WTC11 (cell line): ENCODE data around the gene SERPINB3. TPM values are rescaled to one million over a fixed set of nuclear protein-coding genes. Genes with fewer than 3 reads are reported as not detected.

Source experiments
- ATAC-seq: fragments of 200-7000 bp; cut with Tn5 transposase; 2 replicates; pipeline ENCODE4 v1.10.0; 2021; ENCODE audit warnings: mild to moderate bottlenecking, moderate library complexity
- CTCF ChIA-PET: fragments of 300-600 bp; sonication (Branson Sonifier 250); formaldehyde crosslinking; loops from one replicate; lab custom pipeline; 2021; ENCODE audit warnings: antibody characterized with exemption; lab: Charles Lee
- POLR2A ChIA-PET: fragments of 350-600 bp; sonication (Branson Sonifier 250); formaldehyde crosslinking; loops from one replicate; lab custom pipeline; 2021; ENCODE audit warnings: antibody characterized with exemption; lab: Charles Lee
- DNase-seq: peaks from one replicate; pipeline ENCODE4 v3.0.0; 2021; ENCODE audit warnings: low spot score
- H3K27ac Mint-ChIP-seq: 2 replicates; pipeline ENCODE4 v1.8.0; 2021; ENCODE audit warnings: mixed read lengths
- H3K27me3 Mint-ChIP-seq: 2 replicates; pipeline ENCODE4 v1.8.0; 2021; ENCODE audit warnings: low read depth, mild to moderate bottlenecking, moderate library complexity, mixed read lengths
- H3K36me3 Mint-ChIP-seq: 2 replicates; pipeline ENCODE4 v1.8.0; 2021; ENCODE audit warnings: mixed read lengths
- H3K4me1 Mint-ChIP-seq: 2 replicates; pipeline ENCODE4 v1.8.0; 2022; ENCODE audit warnings: mixed read lengths
- H3K4me3 Mint-ChIP-seq: 2 replicates; pipeline ENCODE4 v1.8.0; 2021; ENCODE audit warnings: mild to moderate bottlenecking, moderate library complexity, mixed read lengths
- H3K9me3 Mint-ChIP-seq: 2 replicates; pipeline ENCODE4 v1.8.0; 2021; ENCODE audit warnings: mixed read lengths
- ATF3 ChIP-seq: sonication (generic); formaldehyde crosslinking; conservative IDR thresholded peaks from 2 replicates; pipeline ENCODE4 v1.8.1; 2022; ENCODE audit warnings: mild to moderate bottlenecking, missing genetic modification reagents
- ATF6 ChIP-seq: sonication (generic); formaldehyde crosslinking; IDR thresholded peaks from 2 replicates; pipeline ENCODE4 v1.8.1; 2023; ENCODE audit warnings: mild to moderate bottlenecking, missing genetic modification reagents
- CBFB ChIP-seq: sonication (generic); formaldehyde crosslinking; IDR thresholded peaks from 2 replicates; pipeline ENCODE4 v1.8.1; 2022; ENCODE audit warnings: mild to moderate bottlenecking, low read depth, missing genetic modification reagents
- CREM ChIP-seq: sonication (generic); formaldehyde crosslinking; IDR thresholded peaks from 2 replicates; pipeline ENCODE4 v1.8.1; 2022; ENCODE audit warnings: mild to moderate bottlenecking, missing genetic modification reagents, moderate library complexity
- FOXP4 ChIP-seq: sonication (generic); formaldehyde crosslinking; IDR thresholded peaks from 2 replicates; pipeline ENCODE4 v1.8.0; 2022; ENCODE audit warnings: mild to moderate bottlenecking, missing genetic modification reagents
- HMGXB4 ChIP-seq: sonication (generic); formaldehyde crosslinking; IDR thresholded peaks from 2 replicates; pipeline ENCODE4 v1.8.1; 2023; ENCODE audit warnings: mild to moderate bottlenecking, moderate library complexity, missing genetic modification reagents
- JUN ChIP-seq: sonication (generic); formaldehyde crosslinking; IDR thresholded peaks from 2 replicates; pipeline ENCODE4 v1.8.0; 2023; ENCODE audit warnings: mild to moderate bottlenecking, missing genetic modification reagents
- MLX ChIP-seq: sonication (generic); formaldehyde crosslinking; IDR thresholded peaks from 2 replicates; pipeline ENCODE4 v1.8.1; 2023; ENCODE audit warnings: mild to moderate bottlenecking, missing genetic modification reagents, moderate library complexity
- NFE2L1 ChIP-seq: sonication (generic); formaldehyde crosslinking; IDR thresholded peaks from 2 replicates; pipeline ENCODE4 v1.8.1; 2023; ENCODE audit warnings: missing genetic modification reagents
- NFYB ChIP-seq: sonication (generic); formaldehyde crosslinking; conservative IDR thresholded peaks from 2 replicates; pipeline ENCODE4 v1.8.0; 2022; ENCODE audit warnings: low read depth, missing genetic modification reagents
- NR2C2 ChIP-seq: sonication (generic); formaldehyde crosslinking; IDR thresholded peaks from 2 replicates; pipeline ENCODE4 v1.8.0; 2022; ENCODE audit warnings: mild to moderate bottlenecking, missing genetic modification reagents
- SMAD4 ChIP-seq: sonication (generic); formaldehyde crosslinking; IDR thresholded peaks from 2 replicates; pipeline ENCODE4 v1.8.0; 2022; ENCODE audit warnings: mild to moderate bottlenecking, missing genetic modification reagents
- STAT6 ChIP-seq: sonication (generic); formaldehyde crosslinking; conservative IDR thresholded peaks from 2 replicates; pipeline ENCODE4 v1.8.1; 2023; ENCODE audit warnings: mild to moderate bottlenecking, low read depth, missing genetic modification reagents, moderate library complexity
- TEAD4 ChIP-seq: sonication (generic); formaldehyde crosslinking; IDR thresholded peaks from 2 replicates; pipeline ENCODE4 v1.8.0; 2022; ENCODE audit warnings: mild to moderate bottlenecking, missing genetic modification reagents
- ZNF317 ChIP-seq: sonication (generic); formaldehyde crosslinking; IDR thresholded peaks from 2 replicates; pipeline ENCODE4 v1.8.1; 2023; ENCODE audit warnings: low read depth, mild to moderate bottlenecking, moderate library complexity, missing genetic modification reagents, borderline replicate concordance
- ZNF416 ChIP-seq: fragments of 250-450 bp; sonication (Bioruptor Pico); IDR thresholded peaks from 2 replicates; pipeline ENCODE4 v1.9.0; 2021; ENCODE audit warnings: mild to moderate bottlenecking, inconsistent platforms
- ZNF423 ChIP-seq: fragments of 250-450 bp; sonication (Bioruptor Pico); IDR thresholded peaks from 2 replicates; pipeline ENCODE4 v2.1.2; 2022; ENCODE audit warnings: mild to moderate bottlenecking, moderate library complexity
- ZNF532 ChIP-seq: fragments of 250-450 bp; sonication (Bioruptor Pico); IDR thresholded peaks from 2 replicates; pipeline ENCODE4 v1.9.0; 2021; ENCODE audit warnings: mild to moderate bottlenecking, borderline replicate concordance
- total RNA-seq: library from RNA; stranded (reverse); gene quantifications from 3 replicates; pipeline ENCODE4 v1.2.3, GENCODE V29; 2021

The SERPINB3 gene
- total RNA-seq, 1 experiment from 2014 or later, result 0.22 TPM

GRCh38 chr18:63700501-63700900 is 38.8 kb upstream of the SERPINB3 start (continued):
- TF ChIP-seq SMAD4 (no peak), ZNF416 (CRISPR knock-in tag) (no peak), ZNF317 (no peak), ATF6 (CRISPR knock-in tag) (no peak), STAT6 (no peak), NFYB (CRISPR knock-in tag) (no peak), CREM (CRISPR knock-in tag) (no peak), TEAD4 (no peak)
- TF ChIP-seq, all 79 proteins: peak for 0

GRCh38 chr18:63697097-63697660 is 35.5 kb upstream of the SERPINB3 start:
- ATAC-seq (no peak), DNase-seq (no peak)
- H3K9me3 Mint-ChIP-seq, result peaks cover 29% of the 10 kb centered on the region
- POLR2A ChIA-PET, result no interaction called here
- CTCF ChIA-PET, result no interaction called here
- H3K4me3 Mint-ChIP-seq, result no peak overlapping the region
- no peak overlapping the region for H3K27ac Mint-ChIP-seq
- H3K4me1 Mint-ChIP-seq, result peaks cover 6% of the 10 kb centered on the region; the same call in 1 of the 2 replicates
- no peaks in the 10 kb centered on the region; the same call in 1 of the 2 replicates for H3K27me3 Mint-ChIP-seq
- peaks cover 7% of the 10 kb centered on the region; the same call in 1 of the 2 replicates for H3K36me3 Mint-ChIP-seq
- TF ChIP-seq ZNF532 (CRISPR knock-in tag), result no peak
- no peak for TF ChIP-seq STAT6
- no peak for TF ChIP-seq JUN (CRISPR knock-in tag)
- no peak for TF ChIP-seq NR2C2
- TF ChIP-seq HMGXB4 (CRISPR knock-in tag), result no peak
- no peak for TF ChIP-seq FOXP4 (CRISPR knock-in tag)
- no peak for TF ChIP-seq CBFB (CRISPR knock-in tag)
- TF ChIP-seq MLX, result no peak
- no peak for TF ChIP-seq ATF3 (CRISPR knock-in tag)
- TF ChIP-seq NFE2L1 (CRISPR knock-in tag), result no peak
- no peak for TF ChIP-seq ZNF423 (CRISPR knock-in tag)
